HG03280 (cell line): ENCODE measurements around the gene SELP.
A peak's percentile ranks its signal among the peaks of the same experiment; 100 is the strongest.
"Not testable (repeated sequence)": the region's sequence is repeated elsewhere in the genome, so short reads cannot be mapped to it uniquely, and the experiment has no call there.

ENCODE experiments used
- ATAC-seq: cut with Tn5 transposase; IDR thresholded peaks from one replicate; pipeline ENCODE4 v1.9.1; 2021; ENCODE audit warnings: mild to moderate bottlenecking, moderate library complexity; ENCODE audit not compliant: unreplicated experiment

SELP gene

GRCh38 chr1:169630006-169630405 lies at the start of gene SELP:
SELP (minus strand) TSS chr1:169630124; CDS start chr1:169630074, 50 bp downstream.
- no peak for ATAC-seq

GRCh38 chr1:169679692-169680091 lies 49.8 kb upstream of the SELP start:
- no peak for ATAC-seq

DNA sequence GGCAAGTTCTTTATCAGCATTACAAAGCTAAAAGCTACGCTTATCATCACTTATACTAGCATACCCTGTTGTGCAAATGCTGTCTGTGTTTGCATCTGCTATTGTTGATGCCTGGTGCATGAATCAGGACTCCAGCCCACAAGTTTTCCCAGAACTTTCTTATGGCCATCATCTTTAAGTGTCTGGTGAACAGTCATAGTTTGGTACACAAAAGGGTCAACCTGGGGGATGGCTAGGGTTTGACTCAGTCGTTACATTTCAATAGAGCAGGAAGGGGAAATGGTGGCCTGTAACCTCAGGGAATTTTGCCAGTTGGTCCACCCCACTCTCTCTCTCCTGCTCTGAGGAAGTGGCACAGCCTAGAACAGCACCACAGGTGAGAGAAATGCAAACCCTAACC lies 46.1 kb upstream of the SELP start:
- no peak for ATAC-seq

DNA sequence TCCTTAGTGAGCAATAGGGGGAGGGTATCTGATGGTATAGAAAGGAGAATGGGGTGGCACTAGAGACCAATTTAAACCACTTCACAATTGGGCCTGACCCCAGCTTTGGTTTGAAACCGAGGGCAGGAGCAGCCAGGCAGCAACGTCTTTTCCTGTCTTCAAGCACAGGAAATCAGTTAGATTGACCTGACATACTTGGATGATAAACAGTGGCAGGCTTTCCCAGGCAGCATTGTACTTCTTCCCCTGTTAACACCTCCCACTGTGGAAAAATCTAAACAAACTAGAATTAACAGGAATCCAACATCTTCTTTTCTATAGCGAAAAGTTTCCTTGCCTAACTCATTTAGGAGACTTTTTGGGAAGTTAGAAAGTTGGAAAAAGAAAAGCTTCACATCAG lies 40.9 kb upstream of the SELP start:
- no peak for ATAC-seq

DNA sequence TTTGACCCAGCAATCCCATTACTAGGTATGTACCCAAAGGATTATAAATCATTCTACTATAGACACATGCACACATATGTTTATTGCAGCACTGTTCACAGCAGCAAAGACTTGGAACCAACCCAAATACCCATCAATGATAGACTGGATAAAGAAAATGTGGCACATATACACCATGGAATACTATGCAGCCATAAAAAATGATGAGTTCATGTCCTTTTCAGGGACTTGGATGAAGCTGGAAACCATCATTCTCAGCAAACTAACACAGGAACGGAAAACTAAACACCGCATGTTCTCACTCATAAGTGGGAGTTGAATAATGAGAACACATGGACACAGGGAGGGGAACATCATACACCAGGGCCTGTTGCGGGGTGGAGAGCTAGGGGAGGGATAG lies 40.3 kb upstream of the SELP start:
- not testable (repeated sequence) for ATAC-seq

DNA sequence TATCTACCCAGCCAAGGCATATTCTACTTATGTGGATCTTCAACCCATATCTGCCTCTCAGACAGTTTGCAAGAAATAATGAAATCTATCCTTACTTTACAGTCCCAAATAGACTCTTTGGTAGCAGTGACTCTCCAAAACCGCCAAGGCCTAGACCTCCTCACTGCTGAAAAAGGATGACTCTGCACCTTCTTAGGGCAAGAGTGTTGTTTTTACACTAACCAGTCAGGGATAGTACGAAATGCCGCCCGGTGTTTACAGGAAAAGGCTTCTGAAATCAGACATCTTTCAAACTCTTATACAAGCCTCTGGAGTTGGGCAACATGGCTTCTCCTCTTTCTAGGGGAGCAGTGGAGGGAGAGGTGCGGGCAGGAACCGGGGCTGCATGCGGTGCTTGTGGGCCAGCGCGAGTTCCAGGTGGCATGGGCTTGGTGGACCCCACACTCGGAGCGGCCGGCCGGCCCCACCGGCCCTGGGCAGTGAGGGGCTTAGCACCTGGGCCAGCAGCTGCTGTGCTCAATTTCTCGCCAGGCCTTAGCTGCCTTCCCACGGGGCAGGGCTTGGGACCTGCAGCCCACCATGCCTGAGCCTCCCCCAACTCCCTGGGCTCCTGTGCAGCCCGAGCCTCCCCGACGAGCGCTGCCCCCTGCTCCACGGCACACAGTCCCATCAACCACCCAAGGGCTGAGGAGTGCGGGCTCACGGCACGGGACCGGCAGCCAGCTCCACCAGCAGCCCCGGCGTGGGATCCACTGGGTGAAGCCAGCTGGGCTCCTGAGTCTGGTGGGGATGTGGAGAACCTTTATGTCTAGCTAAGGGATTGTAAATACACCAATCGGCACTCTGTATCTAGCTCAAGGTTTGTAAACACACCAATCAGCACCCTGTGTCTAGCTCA lies 38.0 kb upstream of the SELP start:
- ATAC-seq, result not testable (repeated sequence)

- peak; percentile 48 for ATAC-seq
Measured at GRCh38 chr1:169667227-169667639, 37.3 kb upstream of the SELP start.

- not testable (repeated sequence) for ATAC-seq
Measured at GRCh38 chr1:169662680-169663079, 32.8 kb upstream of the SELP start.

GRCh38 chr1:169661066-169661465 lies 31.1 kb upstream of the SELP start:
- not testable (repeated sequence) for ATAC-seq

GRCh38 chr1:169658777-169659176 lies 28.9 kb upstream of the SELP start:
- ATAC-seq, result not testable (repeated sequence)

GRCh38 chr1:169653873-169654272 lies 23.9 kb upstream of the SELP start:
- no peak for ATAC-seq

DNA sequence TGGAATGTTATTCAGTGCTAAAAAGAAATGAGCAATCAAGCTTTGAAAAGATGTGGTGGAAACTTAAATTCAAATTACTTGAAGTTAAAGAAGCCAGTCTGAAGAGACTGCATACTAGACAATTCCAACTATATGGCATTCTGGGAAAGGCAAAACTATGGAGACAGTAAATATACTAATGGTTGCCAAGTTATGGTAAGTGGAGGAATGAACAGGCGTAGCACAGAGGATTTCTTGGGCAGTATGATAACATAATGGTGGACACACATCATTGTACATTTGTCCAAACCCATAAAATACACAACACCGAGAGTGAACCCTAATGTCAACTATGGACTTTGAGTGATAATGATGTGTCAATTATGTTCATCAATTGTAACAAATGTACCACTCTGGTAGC lies 21.1 kb upstream of the SELP start:
- ATAC-seq, result no peak

GRCh38 chr1:169650551-169650950 lies 20.6 kb upstream of the SELP start:
- no peak for ATAC-seq

GRCh38 chr1:169648709-169649108 lies 18.8 kb upstream of the SELP start:
- ATAC-seq, result no peak

GRCh38 chr1:169648187-169648586 lies 18.3 kb upstream of the SELP start:
- ATAC-seq, result no peak

DNA sequence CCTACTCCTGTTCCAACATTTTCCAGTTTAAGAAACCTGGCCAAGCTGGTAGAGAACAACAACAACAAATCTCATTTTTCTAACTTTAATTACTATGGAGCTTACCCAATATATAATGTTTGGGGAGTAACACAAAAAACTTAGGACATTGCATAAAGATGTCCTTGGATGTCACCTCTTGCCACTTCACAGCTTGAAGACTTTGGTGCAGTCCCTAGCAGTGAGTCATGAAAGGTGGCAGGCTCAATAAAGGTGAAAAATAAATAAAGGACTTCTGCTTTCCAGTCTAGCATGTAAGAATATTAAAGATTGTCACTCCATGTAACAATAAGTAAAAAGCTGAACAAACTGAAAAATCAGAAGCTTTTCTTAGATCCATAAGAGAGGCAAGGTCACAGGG lies 17.6 kb upstream of the SELP start:
- no peak for ATAC-seq

DNA sequence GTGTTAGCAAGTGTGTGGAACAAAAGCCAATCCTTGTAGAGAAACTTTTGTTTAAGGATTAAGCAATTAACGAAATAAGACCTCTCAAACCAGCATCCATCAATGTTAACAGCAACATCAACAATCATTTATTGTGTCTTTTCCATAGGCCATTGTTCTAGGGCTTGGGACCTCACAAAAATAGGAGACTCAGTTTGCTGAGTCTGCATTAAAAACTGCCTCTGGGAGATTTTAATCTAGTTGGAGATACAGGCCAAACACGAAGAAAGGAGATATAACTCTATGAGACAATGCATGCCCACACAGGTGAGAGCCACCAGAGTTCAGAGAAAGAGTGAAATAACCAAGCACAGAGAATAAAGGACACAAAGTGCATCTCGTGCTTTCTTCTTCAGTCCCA lies 14.4 kb upstream of the SELP start:
- ATAC-seq, result no peak

GRCh38 chr1:169634877-169635276 lies 5.0 kb upstream of the SELP start:
- ATAC-seq, result no peak

DNA sequence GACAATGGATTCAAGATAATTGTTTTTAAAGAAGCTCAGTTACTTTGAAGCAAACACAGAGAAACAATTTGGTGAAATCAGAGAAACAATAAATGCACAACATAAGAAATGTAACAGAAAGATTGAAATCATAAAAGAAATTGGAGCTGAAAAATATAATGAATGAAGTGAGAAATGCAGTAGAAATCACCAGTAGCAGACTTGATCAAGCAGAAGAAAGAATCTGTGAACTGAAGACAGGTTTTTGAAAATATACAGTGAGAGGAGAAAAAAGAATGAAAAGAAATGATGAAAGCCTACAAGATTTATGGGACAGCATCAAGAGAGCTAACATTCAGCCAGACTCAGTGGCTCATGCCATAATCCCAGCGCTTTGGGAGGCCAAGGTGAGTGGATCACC lies 4.2 kb upstream of the SELP start:
- no peak for ATAC-seq

DNA sequence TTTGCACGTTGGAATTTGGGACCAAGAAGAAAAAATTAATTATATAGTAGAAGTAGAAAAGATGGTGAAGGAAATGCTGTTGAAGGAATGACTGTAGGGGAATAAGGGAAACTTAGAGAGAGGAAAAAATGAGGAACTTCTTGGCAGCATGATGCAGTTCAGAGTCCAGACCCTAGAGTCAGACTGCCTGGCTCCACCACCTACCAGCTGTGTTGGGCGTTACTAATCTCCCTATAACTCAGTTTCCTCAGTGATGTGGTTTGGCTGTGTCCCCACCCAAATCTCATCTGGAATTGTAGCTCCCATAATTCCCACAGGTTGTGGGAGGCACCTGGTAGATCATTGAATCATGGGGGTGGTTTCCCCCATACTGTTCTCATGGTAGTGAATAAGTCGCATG lies 1.3 kb upstream of the SELP start:
- no peak for ATAC-seq

GRCh38 chr1:169624912-169625311 lies 5.0 kb downstream of the SELP start:
- no peak for ATAC-seq

GRCh38 chr1:169624122-169624521 lies 5.8 kb downstream of the SELP start:
- no peak for ATAC-seq
